Astrocyte of the spinal cord (primary cell): ENCODE data around the gene PCDHA13.

Experiments used
- DNase-seq: peaks from one replicate; pipeline ENCODE4 v3.0.0; 2011; ENCODE audit warnings: low read depth, low spot score
- H3K4me3 ChIP-seq: 2 replicates; pipeline ENCODE4 v1.5.1; 2011; ENCODE audit warnings: low read depth, mild to moderate bottlenecking, low read length, moderate library complexity
- in situ Hi-C: cut with HindIII; loops from 2 replicates; pipeline ENCODE4 v1.10.0; 2017; ENCODE audit warnings: low sequenced_read_pairs
- TF ChIP-seq, protein P1 (sequence below): IDR thresholded peaks from 2 replicates; pipeline ENCODE4 v1.5.1; 2012; ENCODE audit warnings: low read depth, mild to moderate bottlenecking, low read length, inconsistent platforms

PCDHA13 gene

DNA sequence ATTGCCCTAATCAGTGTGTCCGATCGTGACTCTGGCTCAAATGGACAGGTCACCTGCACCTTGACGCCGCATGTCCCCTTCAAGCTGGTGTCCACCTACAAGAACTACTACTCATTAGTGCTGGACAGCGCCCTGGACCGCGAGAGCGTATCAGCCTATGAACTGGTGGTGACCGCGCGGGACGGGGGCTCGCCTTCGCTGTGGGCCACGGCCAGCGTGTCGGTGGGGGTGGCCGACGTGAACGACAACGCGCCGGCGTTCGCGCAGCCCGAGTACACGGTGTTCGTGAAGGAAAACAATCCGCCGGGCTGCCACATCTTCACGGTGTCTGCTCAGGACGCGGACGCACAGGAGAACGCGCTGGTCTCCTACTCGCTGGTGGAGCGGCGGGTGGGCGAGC is 1.4 kb downstream of the PCDHA13 start:
- no peak for DNase-seq
- in situ Hi-C loops = no loop called here
- no peak overlapping the region for H3K4me3 ChIP-seq
- TF ChIP-seq, protein P1, sequence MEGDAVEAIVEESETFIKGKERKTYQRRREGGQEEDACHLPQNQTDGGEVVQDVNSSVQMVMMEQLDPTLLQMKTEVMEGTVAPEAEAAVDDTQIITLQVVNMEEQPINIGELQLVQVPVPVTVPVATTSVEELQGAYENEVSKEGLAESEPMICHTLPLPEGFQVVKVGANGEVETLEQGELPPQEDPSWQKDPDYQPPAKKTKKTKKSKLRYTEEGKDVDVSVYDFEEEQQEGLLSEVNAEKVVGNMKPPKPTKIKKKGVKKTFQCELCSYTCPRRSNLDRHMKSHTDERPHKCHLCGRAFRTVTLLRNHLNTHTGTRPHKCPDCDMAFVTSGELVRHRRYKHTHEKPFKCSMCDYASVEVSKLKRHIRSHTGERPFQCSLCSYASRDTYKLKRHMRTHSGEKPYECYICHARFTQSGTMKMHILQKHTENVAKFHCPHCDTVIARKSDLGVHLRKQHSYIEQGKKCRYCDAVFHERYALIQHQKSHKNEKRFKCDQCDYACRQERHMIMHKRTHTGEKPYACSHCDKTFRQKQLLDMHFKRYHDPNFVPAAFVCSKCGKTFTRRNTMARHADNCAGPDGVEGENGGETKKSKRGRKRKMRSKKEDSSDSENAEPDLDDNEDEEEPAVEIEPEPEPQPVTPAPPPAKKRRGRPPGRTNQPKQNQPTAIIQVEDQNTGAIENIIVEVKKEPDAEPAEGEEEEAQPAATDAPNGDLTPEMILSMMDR = no peak

DNA sequence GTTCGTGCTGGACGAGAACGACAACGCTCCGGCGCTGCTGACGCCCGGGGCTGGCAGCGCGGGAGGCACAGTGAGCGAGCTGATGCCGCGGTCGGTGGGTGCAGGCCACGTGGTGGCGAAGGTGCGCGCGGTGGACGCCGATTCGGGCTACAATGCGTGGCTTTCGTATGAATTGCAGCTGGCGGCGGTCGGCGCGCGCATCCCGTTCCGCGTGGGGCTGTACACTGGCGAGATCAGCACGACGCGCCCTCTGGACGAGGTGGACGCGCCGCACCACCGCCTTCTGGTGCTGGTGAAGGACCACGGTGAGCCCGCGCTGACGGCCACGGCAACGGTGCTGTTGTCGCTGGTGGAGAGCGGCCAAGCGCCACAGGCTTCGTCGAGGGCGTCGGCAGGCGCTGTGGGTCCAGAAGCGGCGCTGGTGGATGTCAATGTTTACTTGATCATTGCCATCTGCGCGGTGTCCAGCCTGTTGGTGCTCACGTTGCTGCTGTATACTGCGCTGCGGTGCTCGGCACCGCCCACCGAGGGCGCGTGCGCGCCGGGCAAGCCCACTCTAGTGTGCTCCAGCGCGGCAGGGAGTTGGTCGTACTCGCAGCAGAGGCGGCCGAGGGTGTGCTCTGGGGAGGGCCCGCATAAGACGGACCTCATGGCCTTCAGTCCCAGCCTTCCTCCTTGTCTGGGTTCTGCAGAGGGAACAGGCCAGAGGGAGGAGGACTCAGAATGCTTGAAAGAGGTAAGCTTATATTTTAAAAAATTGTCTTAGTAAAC is 2.2 kb downstream of the PCDHA13 start:
- TF ChIP-seq, protein P1 = no peak
- in situ Hi-C loops = no loop called here
- H3K4me3 ChIP-seq = no peak overlapping the region
- DNase-seq = no peak

DNA sequence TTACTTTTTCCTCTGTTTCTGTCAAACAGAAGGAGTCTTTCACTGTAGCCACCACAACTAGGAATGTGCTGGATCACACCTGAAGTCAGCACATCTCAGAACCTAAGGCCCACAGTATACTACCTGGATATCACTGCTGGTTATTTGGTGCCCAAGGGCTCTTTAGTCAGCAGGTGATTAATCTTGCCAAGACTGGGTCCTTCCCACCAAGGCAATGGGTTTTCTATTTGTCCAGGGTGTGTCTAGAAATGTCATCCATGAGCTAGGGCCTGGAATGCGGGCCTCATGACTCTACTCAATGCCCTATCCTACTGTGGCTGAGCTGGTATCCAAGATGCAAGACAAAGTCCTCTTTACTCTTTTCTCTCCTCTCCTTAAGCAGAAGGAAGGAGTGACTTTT is 34.4 kb downstream of the PCDHA13 start:
- TF ChIP-seq, protein P1 = no peak
- in situ Hi-C loops = no loop called here
- no peak overlapping the region for H3K4me3 ChIP-seq
- DNase-seq = no peak

DNA sequence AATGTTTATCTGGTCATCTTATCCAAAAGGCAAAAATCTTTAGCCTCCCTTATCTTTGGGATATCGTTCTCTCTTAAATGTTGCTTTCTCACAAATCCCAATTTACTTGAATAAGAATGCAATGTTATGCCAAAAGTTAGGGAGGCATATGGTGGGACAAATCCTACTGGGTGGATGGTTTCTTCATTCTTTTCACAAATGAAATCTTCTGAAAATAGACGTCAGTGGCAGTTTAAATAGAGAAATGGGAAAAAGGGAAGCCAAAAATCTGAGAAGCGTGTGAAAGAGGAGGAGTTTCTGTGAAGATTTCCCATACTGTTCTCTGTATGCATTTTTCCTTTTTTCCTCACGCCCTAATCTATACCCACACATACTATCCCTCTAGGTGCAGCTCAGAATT is 41.7 kb downstream of the PCDHA13 start:
- in situ Hi-C loops = no loop called here
- H3K4me3 ChIP-seq = no peak overlapping the region
- no peak for DNase-seq
- TF ChIP-seq, protein P1 = no peak

DNA sequence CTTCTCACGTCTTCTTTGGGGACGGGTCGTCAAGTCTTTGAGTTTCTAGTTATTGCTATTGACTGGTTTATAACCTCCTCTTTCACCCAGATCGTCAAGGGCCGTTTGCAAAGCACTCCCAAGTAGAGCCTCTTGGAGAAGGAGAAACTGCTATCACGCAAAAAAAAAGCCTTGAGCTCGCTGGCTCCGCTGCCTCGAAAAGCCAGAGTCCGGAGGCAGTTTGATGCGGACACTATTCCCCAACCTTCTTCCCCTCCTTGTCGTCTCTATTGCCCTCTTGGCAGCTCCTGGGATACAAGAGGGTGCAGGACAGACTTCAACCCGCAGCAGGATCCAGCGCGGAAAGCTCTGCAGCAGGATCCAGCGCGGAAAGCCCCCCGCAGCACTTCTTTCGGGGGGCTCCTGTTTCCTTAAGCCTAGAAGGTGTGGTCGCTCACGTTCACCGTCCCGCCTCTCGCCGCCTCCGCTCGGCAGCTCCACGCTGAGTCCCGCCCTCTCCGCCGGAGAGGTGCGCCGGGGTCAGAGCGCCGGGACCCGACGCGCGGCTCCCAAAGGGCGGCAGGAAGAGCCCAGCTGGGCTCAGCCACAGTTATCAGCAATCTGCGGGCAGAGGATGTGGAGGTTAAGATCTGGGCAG is 44.0 kb downstream of the PCDHA13 start, which contains the start of gene PCDHAC1:
PCDHAC1 (plus strand) TSS at position 494 of the 637 bp plus-strand sequence. CDS start 594 bp downstream, outside the sequence.
- no peak for DNase-seq
- H3K4me3 ChIP-seq = peak within 1 kb of the TSS; percentile 21
- in situ Hi-C loops = no loop called here
- TF ChIP-seq, protein P1 = no peak

DNA sequence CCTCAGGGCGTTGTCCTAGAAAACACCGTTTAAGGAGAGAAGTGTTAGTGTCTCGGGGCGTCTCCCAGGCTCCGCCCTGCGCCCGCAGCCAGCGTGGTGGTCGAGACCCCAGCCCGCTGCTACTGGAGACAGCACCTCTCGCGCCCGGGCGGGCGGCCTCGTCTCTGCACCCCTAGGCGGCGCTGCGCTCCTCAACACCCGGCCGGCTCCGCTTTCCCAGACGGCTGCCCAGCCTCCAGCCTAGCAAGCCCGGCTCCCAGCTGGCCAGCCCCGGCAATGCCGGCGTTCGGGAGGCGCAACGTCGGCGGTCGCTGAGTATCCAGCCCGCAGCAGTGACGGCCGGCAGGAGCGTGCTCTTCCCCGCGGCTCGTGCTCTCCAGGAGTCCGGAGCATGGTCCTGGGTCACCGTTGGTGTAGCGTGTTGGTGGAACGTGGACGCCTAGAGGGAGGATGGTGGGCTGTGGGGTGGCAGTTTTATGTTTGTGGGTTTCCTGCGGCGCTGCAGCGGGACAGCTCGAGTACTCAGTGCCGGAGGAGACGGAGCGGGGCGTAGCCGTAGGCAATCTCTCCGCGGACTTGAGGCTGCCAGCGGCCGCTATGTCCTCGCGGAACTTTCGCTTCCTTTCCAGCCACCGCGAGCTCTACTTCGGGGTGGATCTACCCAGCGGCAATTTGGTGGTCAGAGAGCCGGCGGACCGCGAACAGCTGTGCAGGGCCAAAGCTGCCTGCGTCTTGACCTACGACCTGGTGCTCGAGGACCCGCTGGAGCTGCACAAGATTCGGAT is 44.7 kb downstream of the PCDHA13 start:
- DNase-seq = peak; percentile 26
- TF ChIP-seq, protein P1 = peak; percentile 44
- in situ Hi-C loops = no loop called here
- peak overlapping the region; percentile 21 for H3K4me3 ChIP-seq
